NCI-H2227 treated with DMSO at 0.1 percent for 48 hours (cell line): ENCODE measurements around the gene PSMD3.

Experiments
- DNase-seq: peaks from one replicate; lab custom pipeline; 2025; lab: John Stamatoyannopoulos, UW

PSMD3 gene

GRCh38 chr17:40022497-40022896 is 41.9 kb downstream of the PSMD3 start:
- DNase-seq: no peak

DNA sequence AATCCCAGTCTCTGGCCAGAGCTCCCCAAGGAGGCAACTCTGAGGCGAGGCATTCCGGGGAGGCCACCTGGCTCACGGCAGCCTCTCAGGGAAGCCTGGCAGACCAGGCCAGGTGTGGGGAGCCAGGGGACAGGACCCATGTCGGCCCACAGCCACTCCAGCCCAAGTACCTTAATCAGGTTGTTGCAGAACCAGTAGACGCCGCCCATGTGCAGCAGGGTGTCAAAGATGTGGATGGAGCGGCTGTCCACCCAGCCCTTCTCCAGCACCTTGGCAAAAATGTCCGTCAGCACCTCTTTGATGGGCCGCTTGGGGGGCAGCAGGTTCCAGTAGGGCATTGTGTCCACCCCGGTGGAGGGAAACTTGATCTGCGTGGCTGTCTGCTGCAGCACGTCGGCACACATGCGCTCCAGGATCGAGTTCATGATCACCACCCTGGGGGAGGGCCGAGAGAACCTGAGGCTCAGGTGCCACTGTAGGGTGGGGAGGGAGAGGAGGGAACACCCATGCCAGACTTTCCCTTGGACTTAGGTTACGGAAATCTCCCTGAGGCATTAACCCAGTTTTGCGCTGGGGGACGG is 42.4 kb downstream of the PSMD3 start:
- no peak for DNase-seq

- DNase-seq: no peak
These were observed 43.1 kb downstream of the PSMD3 start for GRCh38 chr17:40023590-40024292.

DNA sequence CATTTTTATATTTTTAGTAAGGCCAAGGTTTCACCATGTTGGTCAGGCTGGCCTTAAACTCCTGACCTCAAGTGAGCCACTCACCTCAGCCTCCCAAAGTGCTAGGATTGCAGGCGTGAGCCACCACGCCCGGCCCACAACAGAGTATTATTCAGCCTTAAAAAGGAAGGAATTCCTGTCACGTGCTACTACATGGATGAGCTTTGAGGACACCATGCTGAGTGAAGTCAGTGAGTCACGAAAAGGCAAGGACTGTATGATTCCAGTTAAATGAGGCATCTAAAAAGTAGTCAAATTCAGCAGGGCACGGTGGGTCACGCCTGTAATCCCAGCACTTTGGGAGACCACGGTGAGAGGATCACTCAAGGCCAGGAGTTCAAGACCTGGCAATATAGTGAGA is 44.3 kb downstream of the PSMD3 start:
- no peak for DNase-seq

DNA sequence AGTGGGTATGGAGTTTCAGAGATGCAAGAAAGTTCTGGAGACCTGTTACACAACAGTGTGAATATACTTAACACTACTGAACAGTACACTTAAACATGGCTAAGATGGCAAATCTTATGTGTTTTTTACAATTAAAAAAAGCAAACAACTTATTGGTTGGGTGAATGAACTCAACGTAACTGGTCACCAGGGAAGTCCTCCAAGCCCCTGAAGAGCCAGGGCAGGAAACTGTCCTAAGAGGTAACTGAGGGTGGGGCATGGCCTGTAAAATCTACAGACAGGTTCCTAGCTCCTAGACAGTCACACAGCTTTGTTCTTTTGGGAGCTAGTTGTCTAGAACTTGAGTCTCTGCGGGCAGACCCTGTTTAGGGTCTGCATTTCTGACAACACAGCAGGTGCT is 45.0 kb downstream of the PSMD3 start:
- no peak for DNase-seq

DNA sequence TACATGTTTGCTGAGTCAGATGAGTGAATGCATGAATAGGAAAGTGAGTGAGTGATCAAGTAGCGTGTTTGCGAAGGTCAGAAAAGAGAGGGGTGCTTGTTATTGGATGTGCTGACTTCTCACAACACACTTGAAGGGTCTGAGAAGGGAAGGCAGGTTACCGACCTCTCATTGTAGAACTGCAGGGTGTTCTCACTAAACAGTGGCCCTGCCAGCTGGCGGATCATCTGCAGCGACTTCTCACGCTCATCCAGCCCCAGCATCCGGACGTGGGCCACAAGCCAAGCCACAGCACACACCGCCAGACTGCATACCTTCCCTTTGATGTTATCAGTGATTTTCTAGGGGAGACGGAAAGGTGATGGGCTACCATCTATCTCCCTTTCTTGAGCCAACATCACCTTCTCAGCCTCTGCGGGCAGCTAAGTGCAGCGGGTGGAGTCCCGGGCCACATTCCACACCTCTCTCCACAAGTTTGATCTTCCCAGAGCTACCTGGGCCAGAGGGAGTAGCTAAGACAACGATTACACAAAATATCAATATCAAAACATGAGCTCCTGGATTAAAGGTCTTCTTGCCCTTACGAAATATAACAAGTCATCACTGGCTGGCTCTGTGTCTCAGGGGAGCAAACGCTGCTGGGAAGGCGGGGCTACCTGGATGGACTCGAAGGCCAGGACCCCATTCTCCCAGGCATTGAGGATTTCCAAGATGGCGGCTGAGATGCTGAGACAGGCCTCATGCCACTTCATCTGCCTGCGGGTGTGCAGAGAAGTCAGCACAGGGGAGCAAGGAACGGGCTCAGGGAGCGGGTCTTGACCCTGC is 45.6 kb downstream of the PSMD3 start:
- DNase-seq: no peak

DNA sequence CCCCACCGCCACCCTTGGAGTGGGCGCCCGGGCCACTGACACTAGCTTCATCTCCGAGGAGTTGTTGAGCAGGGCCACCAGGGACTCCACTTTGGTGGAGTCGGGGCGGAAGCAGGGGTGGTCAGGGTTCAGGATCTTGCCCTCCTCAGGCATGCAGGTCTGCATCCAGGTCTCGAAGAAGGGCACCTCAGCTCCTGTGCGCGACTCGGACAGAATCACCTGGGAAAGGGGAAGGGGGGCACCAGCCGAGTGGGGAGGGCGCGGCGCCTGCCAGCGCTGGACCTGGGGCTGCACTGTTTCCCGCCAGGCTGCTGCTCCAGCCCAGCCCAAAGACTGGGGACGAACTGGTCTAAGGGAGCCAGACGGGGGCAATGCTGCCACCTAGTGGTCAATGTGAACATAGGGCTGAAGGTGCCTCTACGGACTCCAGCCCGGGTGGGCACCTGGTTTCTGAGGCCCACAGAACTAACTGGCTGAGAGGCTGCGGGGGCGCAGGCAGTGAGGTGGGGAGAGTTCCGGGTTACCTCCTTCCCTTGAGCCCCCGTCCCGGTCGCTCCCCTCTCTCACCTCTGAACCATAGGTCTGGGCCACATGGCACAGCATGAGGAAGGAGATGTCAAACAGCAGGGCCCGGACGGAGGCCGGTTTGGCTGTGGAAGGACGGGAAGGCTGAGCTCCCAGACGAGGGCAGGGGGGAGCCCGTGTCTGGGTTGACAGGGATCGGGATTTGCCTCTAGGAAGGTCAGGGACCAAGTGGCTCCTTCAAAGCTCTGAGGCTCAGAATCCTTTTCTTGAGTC is 46.4 kb downstream of the PSMD3 start:
- DNase-seq: peak; percentile 85

DNA sequence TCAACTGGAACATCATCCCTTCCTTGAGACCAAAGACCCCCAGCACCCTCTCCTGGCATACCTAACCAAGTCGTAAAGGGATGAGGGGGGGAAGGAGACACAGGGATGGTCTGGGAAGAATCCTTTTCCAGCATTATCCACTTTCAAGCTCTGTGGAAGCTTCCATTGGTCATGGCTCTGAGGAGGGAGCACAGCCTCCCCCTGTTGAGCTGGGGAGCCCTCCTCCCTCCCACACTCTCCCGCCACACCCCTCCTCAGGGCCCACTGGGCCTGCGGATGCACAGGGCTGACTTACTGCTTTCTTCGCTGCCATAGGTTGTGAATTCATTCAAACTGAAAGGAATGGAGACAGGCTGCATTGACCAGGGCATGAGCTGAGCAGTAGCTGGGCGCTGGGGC is 47.0 kb downstream of the PSMD3 start:
- no peak for DNase-seq

DNA sequence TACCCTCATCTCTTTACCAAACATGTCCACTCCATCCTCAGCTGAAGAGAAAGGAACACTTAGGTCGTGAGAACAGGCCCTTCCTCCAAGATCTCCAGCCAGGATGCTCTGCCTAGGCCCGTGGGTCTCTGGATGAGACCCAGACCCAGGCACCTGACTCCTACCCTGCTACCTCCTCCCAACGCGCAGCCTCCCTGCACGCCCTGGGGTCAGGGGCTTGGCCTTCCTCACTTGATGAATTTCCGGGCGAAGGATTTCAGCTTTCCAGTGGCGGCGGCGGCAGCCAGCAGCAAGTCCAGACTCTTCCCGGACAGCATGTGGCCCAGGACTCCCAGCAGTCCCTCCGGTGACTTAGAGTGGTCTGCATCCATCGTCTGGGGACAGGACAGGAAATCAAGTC is 48.0 kb downstream of the PSMD3 start:
- no peak for DNase-seq

- no peak for DNase-seq
These were observed 51.1 kb downstream of the PSMD3 start for GRCh38 chr17:40031706-40032105.

- no peak for DNase-seq
These were observed 52.0 kb downstream of the PSMD3 start for GRCh38 chr17:40032322-40033320.

DNA sequence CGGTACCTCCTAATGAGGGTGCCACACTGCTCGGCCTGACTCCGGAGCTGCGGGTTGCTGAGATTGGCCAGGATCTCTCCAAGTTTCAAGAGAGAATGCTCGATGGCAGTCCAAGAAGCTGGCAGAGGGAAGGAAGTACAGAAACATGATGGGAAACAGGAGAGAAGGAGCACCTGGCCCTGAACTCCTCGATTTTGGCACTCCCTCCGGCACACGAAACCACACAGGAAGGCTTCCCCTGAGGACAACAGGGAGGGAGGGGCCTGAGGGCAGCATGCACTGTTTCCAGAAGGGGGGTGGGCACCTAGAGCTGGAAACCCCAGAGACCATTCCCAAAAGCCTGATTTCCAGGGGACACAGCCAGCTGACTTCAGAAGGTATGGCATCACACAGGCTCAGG is 52.7 kb downstream of the PSMD3 start:
- DNase-seq: no peak

DNA sequence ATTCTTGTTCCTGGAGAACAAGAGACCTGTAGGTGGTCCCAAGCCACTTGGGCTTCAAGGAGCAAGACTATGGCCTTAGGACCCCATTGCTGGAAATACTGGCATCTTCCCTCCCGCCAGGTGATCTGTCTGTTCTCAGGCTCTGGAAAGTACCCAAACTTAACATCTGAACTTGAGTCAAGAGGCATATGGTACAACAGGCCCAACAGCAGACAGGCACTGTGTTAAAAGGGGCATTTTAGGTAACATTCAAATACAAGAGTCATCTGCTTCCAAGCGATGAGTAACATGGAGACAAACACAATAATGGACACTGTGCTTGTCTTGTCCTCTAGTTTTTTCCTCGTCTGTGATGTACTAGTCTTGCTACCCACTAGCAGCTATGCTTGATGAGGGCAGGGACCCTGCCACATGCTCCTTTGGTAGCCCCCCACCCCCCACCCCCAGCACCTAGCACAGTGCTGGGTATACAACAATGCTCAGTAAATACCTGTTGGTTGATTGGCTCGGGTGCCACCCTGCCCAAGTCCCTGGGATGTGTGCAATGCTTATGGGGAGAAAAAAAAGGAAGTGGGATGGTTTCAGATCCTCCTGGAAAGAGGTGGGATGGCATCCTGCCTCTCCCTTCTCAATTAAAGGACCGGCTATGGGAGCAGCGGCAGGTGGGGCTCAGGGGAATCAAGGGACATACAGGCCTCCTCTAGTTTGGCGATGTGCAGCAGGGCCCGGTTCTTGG is 54.0 kb downstream of the PSMD3 start:
- no peak for DNase-seq

GRCh38 chr17:40035162-40035559 is 54.6 kb downstream of the PSMD3 start:
- peak; percentile 35 for DNase-seq

GRCh38 chr17:40038882-40039513 is 58.4 kb downstream of the PSMD3 start:
- DNase-seq: peak; percentile 29

- DNase-seq: no peak
These were observed 60.6 kb downstream of the PSMD3 start for GRCh38 chr17:40041196-40041595.
